Measurements from ENCODE around the gene HS6ST3. TPM values are rescaled to one million over a fixed set of nuclear protein-coding genes. Genes with fewer than 3 reads are reported as not detected.

Gene HS6ST3
- total RNA-seq, 6 donors from 2014 or later: 0.03 to 1.0 (median 0.22) TPM; not detected in 1

DNA sequence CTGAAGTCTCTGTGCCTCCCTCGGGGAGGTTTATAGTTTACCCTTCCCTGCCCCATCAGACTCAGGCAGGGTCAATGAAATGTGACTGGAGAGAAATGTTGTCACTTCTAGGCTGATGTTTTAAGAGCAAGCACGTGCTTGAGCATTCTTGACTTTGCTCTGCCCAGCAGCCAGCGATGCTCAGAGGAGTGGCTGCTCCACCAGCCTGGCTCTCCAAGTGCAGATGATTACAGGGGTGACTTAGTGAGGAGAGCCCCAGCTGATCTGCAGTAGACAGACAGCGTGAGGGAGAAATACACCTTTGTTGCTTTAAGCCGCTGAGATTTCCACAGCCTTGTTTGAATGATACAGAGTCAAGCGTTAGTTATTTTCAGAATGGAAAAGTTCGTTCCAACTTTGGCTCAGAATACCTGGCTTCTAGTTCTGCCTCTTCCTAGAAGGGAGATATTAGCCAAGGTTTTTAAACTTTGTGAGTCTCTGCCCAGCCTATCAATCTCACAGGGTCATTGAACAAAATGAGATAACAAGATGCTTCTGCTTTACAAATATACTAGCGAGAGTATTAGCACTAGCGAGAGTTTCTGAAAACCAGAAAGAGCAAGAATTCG lies 760.7 kb downstream of the HS6ST3 start:
- Histone ChIP-seq H3K36me3 (no peaks in the 10 kb centered on the region), H3K9me3 (no peaks in the 10 kb centered on the region), H3K27ac (no peak overlapping the region), H3K4me1 (peaks cover 0 to 7% (median 0%) of the 10 kb centered on the region in 4 donors), H3K27me3 (no peaks in the 10 kb centered on the region), H3K4me3 (no peak overlapping the region)
- ATAC-seq (ENCODE audit: low FRiP score in 2 of 2) (no peak), DNase-seq (no peak)
- WGBS, 2 donors: 78 to 89% methylated on average over 9 to 10 of the region's 10 CpGs
- TF ChIP-seq, protein P1, sequence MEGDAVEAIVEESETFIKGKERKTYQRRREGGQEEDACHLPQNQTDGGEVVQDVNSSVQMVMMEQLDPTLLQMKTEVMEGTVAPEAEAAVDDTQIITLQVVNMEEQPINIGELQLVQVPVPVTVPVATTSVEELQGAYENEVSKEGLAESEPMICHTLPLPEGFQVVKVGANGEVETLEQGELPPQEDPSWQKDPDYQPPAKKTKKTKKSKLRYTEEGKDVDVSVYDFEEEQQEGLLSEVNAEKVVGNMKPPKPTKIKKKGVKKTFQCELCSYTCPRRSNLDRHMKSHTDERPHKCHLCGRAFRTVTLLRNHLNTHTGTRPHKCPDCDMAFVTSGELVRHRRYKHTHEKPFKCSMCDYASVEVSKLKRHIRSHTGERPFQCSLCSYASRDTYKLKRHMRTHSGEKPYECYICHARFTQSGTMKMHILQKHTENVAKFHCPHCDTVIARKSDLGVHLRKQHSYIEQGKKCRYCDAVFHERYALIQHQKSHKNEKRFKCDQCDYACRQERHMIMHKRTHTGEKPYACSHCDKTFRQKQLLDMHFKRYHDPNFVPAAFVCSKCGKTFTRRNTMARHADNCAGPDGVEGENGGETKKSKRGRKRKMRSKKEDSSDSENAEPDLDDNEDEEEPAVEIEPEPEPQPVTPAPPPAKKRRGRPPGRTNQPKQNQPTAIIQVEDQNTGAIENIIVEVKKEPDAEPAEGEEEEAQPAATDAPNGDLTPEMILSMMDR (IDR thresholded peaks at IDR 0.05): no peak
- TF ChIP-seq EP300 (IDR thresholded peaks at IDR 0.05) (no peak), POLR2A (IDR thresholded peaks at IDR 0.05) (no peak), POLR2AphosphoS5 (IDR thresholded peaks at IDR 0.05) (no peak)

DNA sequence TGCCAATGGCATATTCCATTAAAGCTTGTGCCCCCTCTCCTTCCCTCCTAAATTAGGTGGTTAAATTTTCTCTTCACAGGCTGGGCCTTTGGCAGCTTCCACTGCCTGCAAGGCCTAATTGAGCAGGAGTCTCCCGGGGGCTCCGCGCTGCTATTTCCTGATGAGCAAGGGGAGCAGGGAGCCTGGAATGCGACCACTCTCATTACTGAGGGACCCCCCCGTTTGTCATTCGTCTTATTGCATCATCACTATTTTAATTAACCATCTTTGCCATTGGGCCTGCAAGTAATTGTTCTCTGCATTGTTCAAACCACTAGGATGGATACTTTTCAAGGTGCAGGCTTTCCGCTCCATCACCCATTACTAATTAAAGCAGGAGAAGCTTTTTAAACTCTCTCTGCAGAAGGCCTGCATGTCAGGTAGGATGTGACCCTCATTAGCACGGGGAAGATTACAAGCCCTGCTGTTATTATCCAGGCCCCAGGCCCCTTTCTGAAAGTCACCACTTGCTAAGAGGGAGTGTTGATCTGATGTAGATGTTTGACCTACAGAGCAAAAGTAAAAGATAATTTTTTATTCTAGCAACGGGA lies 762.0 kb downstream of the HS6ST3 start:
- Histone ChIP-seq H3K27me3 (no peaks in the 10 kb centered on the region), H3K27ac (no peak overlapping the region), H3K36me3 (no peaks in the 10 kb centered on the region), H3K4me3 (no peak overlapping the region), H3K9me3 (no peaks in the 10 kb centered on the region), H3K4me1 (peaks cover 0 to 7% (median 0%) of the 10 kb centered on the region in 4 donors)
- ATAC-seq (ENCODE audit: low FRiP score in 2 of 2): no peak
- TF ChIP-seq POLR2AphosphoS5 (IDR thresholded peaks at IDR 0.05) (no peak), EP300 (IDR thresholded peaks at IDR 0.05) (no peak), POLR2A (IDR thresholded peaks at IDR 0.05) (no peak)
- TF ChIP-seq, protein P1 (IDR thresholded peaks at IDR 0.05): no peak
- no peak for DNase-seq
- WGBS, 2 donors: 68 to 87% methylated on average over 9 of the region's 9 CpGs

DNA sequence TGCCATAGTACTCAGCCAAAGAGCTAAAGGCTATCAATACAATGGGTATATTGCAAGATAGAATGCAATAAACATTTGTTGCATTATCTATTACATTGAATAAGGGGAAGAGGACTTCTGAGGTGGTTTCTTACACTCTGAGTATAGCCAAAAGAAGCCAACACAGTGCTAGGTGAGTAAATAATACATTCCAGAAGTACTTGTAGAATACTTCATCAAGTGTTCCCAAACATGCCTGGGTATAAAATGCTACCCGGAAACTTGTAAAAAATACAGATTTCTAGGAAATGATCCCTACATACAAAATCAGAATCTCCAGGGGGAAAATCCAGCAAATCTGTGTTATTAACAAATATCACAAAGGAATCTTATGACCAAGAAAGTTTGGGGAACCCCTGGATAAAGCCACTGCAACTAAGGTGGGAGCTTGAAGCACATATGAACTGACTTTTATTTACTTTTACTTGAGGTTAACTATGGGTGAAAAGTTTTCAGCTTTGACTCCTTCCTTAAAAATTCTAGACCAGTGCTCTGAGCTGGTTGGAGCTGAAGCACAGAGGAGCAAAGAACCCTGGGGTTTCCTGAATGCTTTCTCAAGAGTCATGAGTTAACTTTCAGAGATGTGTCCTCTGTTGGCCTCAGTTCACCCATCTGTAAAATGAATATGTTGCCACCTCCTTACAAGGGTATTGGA lies 768.4 kb downstream of the HS6ST3 start:
- Histone ChIP-seq H3K27ac (no peak overlapping the region), H3K4me3 (no peak overlapping the region), H3K9me3 (no peaks in the 10 kb centered on the region), H3K4me1 (no peaks in the 10 kb centered on the region), H3K36me3 (no peaks in the 10 kb centered on the region), H3K27me3 (no peaks in the 10 kb centered on the region)
- WGBS, 2 donors: 61 to 69% methylated on average over 1 of the region's 1 CpG
- ATAC-seq (ENCODE audit: low FRiP score in 2 of 2) (peak in 1 of 2 donors; percentile 18), DNase-seq (no peak)
- TF ChIP-seq POLR2AphosphoS5 (IDR thresholded peaks at IDR 0.05): no peak
- TF ChIP-seq EP300 (IDR thresholded peaks at IDR 0.05): peak in 1 of 4 donors; percentile 57
- TF ChIP-seq POLR2A (IDR thresholded peaks at IDR 0.05): no peak
- TF ChIP-seq, protein P1 (IDR thresholded peaks at IDR 0.05): no peak

DNA sequence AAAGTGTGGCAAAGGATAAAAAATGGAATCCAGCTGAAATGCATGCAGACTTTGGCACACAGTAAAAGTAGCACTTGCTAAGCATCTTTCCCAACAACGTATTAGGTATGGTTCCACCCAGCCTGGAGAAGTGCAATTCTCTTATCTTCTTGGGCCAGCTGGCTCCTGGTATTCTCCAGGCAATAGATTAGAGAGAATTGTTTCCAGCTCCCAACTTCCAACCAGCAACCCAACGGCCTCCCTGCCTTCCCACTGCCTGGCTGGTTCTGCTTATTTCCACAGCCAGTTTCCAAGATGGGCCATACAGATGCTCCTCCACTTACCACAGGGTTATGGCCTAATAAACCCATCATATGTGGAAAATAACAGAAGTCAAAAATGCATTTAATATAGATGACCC lies 771.0 kb downstream of the HS6ST3 start:
- no peaks in the 10 kb centered on the region for H3K36me3 ChIP-seq
- DNase-seq: no peak
- H3K4me1 ChIP-seq: no peaks in the 10 kb centered on the region
- ATAC-seq (ENCODE audit: low FRiP score in 2 of 2): peak in 1 of 2 donors; percentile 24
- 19 to 42% methylated on average over 2 of the region's 2 CpGs for WGBS, 2 donors
- H3K4me3 ChIP-seq: no peak overlapping the region
- no peak overlapping the region for H3K27ac ChIP-seq
- H3K27me3 ChIP-seq: no peaks in the 10 kb centered on the region
- H3K9me3 ChIP-seq: no peaks in the 10 kb centered on the region
- TF ChIP-seq POLR2A (IDR thresholded peaks at IDR 0.05) (no peak), POLR2AphosphoS5 (IDR thresholded peaks at IDR 0.05) (no peak), EP300 (IDR thresholded peaks at IDR 0.05) (no peak)
- TF ChIP-seq, protein P1 (IDR thresholded peaks at IDR 0.05): no peak

Measured in upper lobe of left lung (tissue), 6 donors.